PC-9 (cell line): Measurements from ENCODE around the gene WT1. TPM values are rescaled to one million over a fixed set of nuclear protein-coding genes. Genes with fewer than 3 reads are reported as not detected.

Experiments
- BruUV-seq: library from RNA; stranded (reverse); fragments of 400-500 nt; replicated peaks from 2 replicates; lab custom pipeline; 2021; lab: Mats Ljungman, UMichigan
- CTCF ChIA-PET: fragments of 300-600 bp; sonication (Branson Sonifier 250); formaldehyde crosslinking; loops from one replicate; lab custom pipeline; 2022; ENCODE audit warnings: antibody characterized with exemption; lab: Charles Lee
- POLR2A ChIA-PET: fragments of 300-600 bp; sonication (Branson Sonifier 250); formaldehyde crosslinking; loops from one replicate; lab custom pipeline; 2022; ENCODE audit warnings: antibody characterized with exemption; ENCODE audit not compliant: unreplicated experiment; lab: Charles Lee
- DNase-seq, 2 experiments: peaks; one replicate each; pipeline versions ENCODE4 v3.0.0 to v3.0.0-alpha.2; 2015 to 2022; ENCODE audit warnings: mixed read lengths in 1 of 2
- H2AFZ ChIP-seq: fragments of 200-600 bp; sonication (generic); 2 replicates; pipeline ENCODE4 v1.8.1; 2017; ENCODE audit warnings: antibody characterized with exemption
- H3F3A ChIP-seq: fragments of 200-600 bp; sonication (generic); 2 replicates; pipeline ENCODE4 v1.8.1; 2017; ENCODE audit warnings: antibody characterized with exemption, mild to moderate bottlenecking, low read depth; ENCODE audit not compliant: insufficient read depth
- H3K27ac ChIP-seq: fragments of 200-600 bp; sonication (generic); 2 replicates; pipeline ENCODE4 v1.6.1; 2016; ENCODE audit warnings: mixed run types
- H3K27me3 ChIP-seq: fragments of 200-600 bp; sonication (generic); 2 replicates; pipeline ENCODE4 v1.6.1; 2016; ENCODE audit warnings: low read depth, mixed run types; ENCODE audit not compliant: insufficient read depth
- H3K36me3 ChIP-seq: fragments of 200-600 bp; sonication (generic); 2 replicates; pipeline ENCODE4 v1.6.1; 2016; ENCODE audit warnings: low read depth, mixed run types
- H3K4me1 ChIP-seq: fragments of 200-600 bp; sonication (generic); replicated peaks from 2 replicates; pipeline ENCODE4 v1.6.1; 2016; ENCODE audit warnings: mixed run types; ENCODE audit not compliant: insufficient read depth
- H3K4me2 ChIP-seq: fragments of 200-600 bp; sonication (generic); 2 replicates; pipeline ENCODE4 v1.6.1; 2017; ENCODE audit warnings: mixed run types
- H3K4me3 ChIP-seq: fragments of 200-600 bp; sonication (generic); 2 replicates; pipeline ENCODE4 v1.6.1; 2016; ENCODE audit warnings: mixed run types
- H3K79me2 ChIP-seq: fragments of 200-600 bp; sonication (generic); 2 replicates; pipeline ENCODE4 v1.6.1; 2017; ENCODE audit warnings: low read depth, mixed run types
- H3K9me2 ChIP-seq: fragments of 200-600 bp; sonication (generic); 2 replicates; pipeline ENCODE4 v1.8.1; 2017; ENCODE audit warnings: mild to moderate bottlenecking; ENCODE audit not compliant: insufficient read depth
- H3K9me3 ChIP-seq: fragments of 200-600 bp; sonication (generic); 2 replicates; pipeline ENCODE4 v1.8.1; 2016; ENCODE audit warnings: low read depth; ENCODE audit not compliant: insufficient read depth
- H4K20me1 ChIP-seq: fragments of 200-600 bp; sonication (generic); 2 replicates; pipeline ENCODE4 v1.8.1; 2017; ENCODE audit not compliant: insufficient read depth
- CTCF ChIP-seq: fragments of 200-600 bp; sonication (generic); conservative IDR thresholded peaks from 2 replicates; pipeline ENCODE4 v1.6.1; 2017; ENCODE audit warnings: mixed run types, antibody characterized with exemption, mild to moderate bottlenecking, moderate library complexity
- EZH2 ChIP-seq: fragments of 200-600 bp; sonication (generic); IDR thresholded peaks from 2 replicates; pipeline ENCODE4 v1.8.0; 2017; ENCODE audit warnings: antibody characterized with exemption, low read depth
- intact Hi-C: fragments of 100-400 bp; cut with micrococcal nuclease; formaldehyde crosslinking; loops from one replicate; pipeline ENCODE4 v1.10.0; 2022; ENCODE audit not compliant: unreplicated experiment
- total RNA-seq: library from RNA; stranded (reverse); gene quantifications from 2 replicates; pipeline ENCODE4 v1.2.3, GENCODE V29; 2021

Gene WT1
- total RNA-seq, 1 experiment from 2014 or later, result not detected

GRCh38 chr11:32435152-32435480 is 223 bp downstream of the WT1 start:
- ChIA-PET CTCF (no interaction called here), POLR2A (no interaction called here)
- no peak overlapping the region for H3K4me2 ChIP-seq
- H3K9me2 ChIP-seq, result no peaks in the 10 kb centered on the region
- no peaks in the 10 kb centered on the region for H3K36me3 ChIP-seq
- H4K20me1 ChIP-seq, result no peaks in the 10 kb centered on the region
- no peaks in the 10 kb centered on the region for H3K9me3 ChIP-seq
- no peak overlapping the region for H3K27ac ChIP-seq
- peaks cover 28% of the 10 kb centered on the region for H3K27me3 ChIP-seq
- no peaks in the 10 kb centered on the region for H3K4me1 ChIP-seq
- H3K4me3 ChIP-seq, result no peak overlapping the region
- no peak overlapping the region for H2AFZ ChIP-seq
- TF ChIP-seq CTCF (no peak), EZH2 (no peak)
- H3F3A ChIP-seq, result no peaks in the 10 kb centered on the region
- no TSS peak for BruUV-seq
- no peaks in the 10 kb centered on the region for H3K79me2 ChIP-seq
- DNase-seq, result no peak
- intact Hi-C loops, result no loop called here

- ChIA-PET POLR2A (no interaction called here), CTCF (no interaction called here)
- Histone ChIP-seq H3K4me3 (no peak overlapping the region), H3K27me3 (peaks cover 28% of the 10 kb centered on the region), H4K20me1 (no peaks in the 10 kb centered on the region), H2AFZ (no peak overlapping the region), H3K4me2 (no peak overlapping the region), H3K9me2 (no peaks in the 10 kb centered on the region), H3F3A (no peaks in the 10 kb centered on the region), H3K4me1 (no peaks in the 10 kb centered on the region), H3K36me3 (no peaks in the 10 kb centered on the region), H3K79me2 (no peaks in the 10 kb centered on the region), H3K9me3 (no peaks in the 10 kb centered on the region), H3K27ac (no peak overlapping the region)
- DNase-seq, result no peak
- BruUV-seq, result no TSS peak
- TF ChIP-seq CTCF (no peak), EZH2 (no peak)
- intact Hi-C loops, result no loop called here
Observed at GRCh38 chr11:32434356-32435151, 785 bp downstream of the WT1 start.

GRCh38 chr11:32433914-32434355 is 1.4 kb downstream of the WT1 start:
- no TSS peak for BruUV-seq
- no peaks in the 10 kb centered on the region for H3K4me1 ChIP-seq
- no peak overlapping the region for H3K4me3 ChIP-seq
- H3F3A ChIP-seq, result no peaks in the 10 kb centered on the region
- no peak overlapping the region for H2AFZ ChIP-seq
- H3K9me3 ChIP-seq, result no peaks in the 10 kb centered on the region
- peaks cover 28% of the 10 kb centered on the region for H3K27me3 ChIP-seq
- H3K9me2 ChIP-seq, result no peaks in the 10 kb centered on the region
- intact Hi-C loops, result no loop called here
- no peaks in the 10 kb centered on the region for H3K36me3 ChIP-seq
- ChIA-PET CTCF (no interaction called here), POLR2A (no interaction called here)
- no peak for TF ChIP-seq CTCF
- TF ChIP-seq EZH2, result no peak
- no peaks in the 10 kb centered on the region for H3K79me2 ChIP-seq
- no peak overlapping the region for H3K27ac ChIP-seq
- H3K4me2 ChIP-seq, result no peak overlapping the region
- DNase-seq, result no peak
- H4K20me1 ChIP-seq, result no peaks in the 10 kb centered on the region
